SK-N-SH (cell line): ENCODE results near the gene OR5B17. TPM values are rescaled to one million over a fixed set of nuclear protein-coding genes. Genes with fewer than 3 reads are reported as not detected.

Source experiments
- CTCF ChIA-PET: fragments of 300-600, 350-600 bp; formaldehyde crosslinking; extraction: SDS; loops from one replicate; lab custom pipeline; 2021; lab: Yijun Ruan, JAX
- POLR2A ChIA-PET: fragments of 350-600 bp; sonication (Branson Sonifier 250); formaldehyde crosslinking; extraction: SDS; loops from one replicate; lab custom pipeline; 2020; ENCODE audit warnings: antibody characterized with exemption, inconsistent platforms; lab: Yijun Ruan, JAX
- DNase-seq: peaks from one replicate; pipeline ENCODE4 v3.0.0; 2012
- H2AFZ ChIP-seq: fragments of 200-600 bp; sonication (generic); 2 replicates; pipeline ENCODE4 v1.8.1; 2016; ENCODE audit warnings: antibody characterized with exemption, mild to moderate bottlenecking, low read depth
- H3F3A ChIP-seq: fragments of 200-600 bp; sonication (generic); replicated peaks from 2 replicates; pipeline ENCODE3; 2016; ENCODE audit warnings: antibody characterized with exemption, mild to moderate bottlenecking; ENCODE audit not compliant: insufficient read depth
- H3K27ac ChIP-seq, 2 experiments: fragments of 200-500 bp in 1 of 2; fragments of 200-600 bp in 1 of 2; sonication (Bioruptor generic) in 1 of 2; sonication (generic), shearing (Covaris generic) in 1 of 2; 2 replicates each; pipeline versions ENCODE4 v1.5.1 to v1.6.1; 2014 to 2016; ENCODE audit warnings: low read depth in 2 of 2, inconsistent platforms in 1 of 2, low read length in 1 of 2, mild to moderate bottlenecking in 1 of 2, mixed read lengths in 1 of 2
- H3K27me3 ChIP-seq: fragments of 200-600 bp; sonication (generic), shearing (Covaris generic); 2 replicates; pipeline ENCODE4 v1.6.1; 2016; ENCODE audit warnings: mixed run types; ENCODE audit not compliant: insufficient read depth
- H3K36me3 ChIP-seq, 2 experiments: fragments of 200-500 bp in 1 of 2; fragments of 200-600 bp in 1 of 2; sonication (Bioruptor generic) in 1 of 2; sonication (generic) in 1 of 2; replicated peaks in 1 of 2; 2 replicates each; pipeline versions ENCODE3 to v1.5.1; 2014 to 2016; ENCODE audit warnings: low read length in 1 of 2, mild to moderate bottlenecking in 1 of 2; ENCODE audit not compliant: insufficient read depth in 2 of 2, control insufficient read depth in 1 of 2
- H3K4me1 ChIP-seq, 2 experiments: fragments of 200-500 bp in 1 of 2; fragments of 200-600 bp in 1 of 2; sonication (Bioruptor generic) in 1 of 2; sonication (generic), shearing (Covaris generic) in 1 of 2; 2 replicates each; pipeline versions ENCODE4 v1.5.1 to v1.6.1; 2014 to 2016; ENCODE audit warnings: low read depth in 1 of 2, low read length in 1 of 2, mixed run types in 1 of 2; ENCODE audit not compliant: insufficient read depth in 2 of 2, control insufficient read depth in 1 of 2
- H3K4me2 ChIP-seq: fragments of 200-600 bp; sonication (generic), shearing (Covaris generic); 2 replicates; pipeline ENCODE4 v1.6.1; 2017; ENCODE audit warnings: mixed run types
- H3K4me3 ChIP-seq, 2 experiments: fragments of 200-500 bp in 1 of 2; fragments of 200-600 bp in 1 of 2; sonication (Bioruptor generic) in 1 of 2; sonication (generic), shearing (Covaris generic) in 1 of 2; 2 replicates each; pipeline versions ENCODE4 v1.5.1 to v1.8.1; 2014 to 2016; ENCODE audit warnings: low read depth in 2 of 2, inconsistent platforms in 1 of 2, low read length in 1 of 2, mild to moderate bottlenecking in 1 of 2, mixed read lengths in 1 of 2, moderate library complexity in 1 of 2
- H3K79me2 ChIP-seq: fragments of 200-600 bp; sonication (generic); 2 replicates; pipeline ENCODE4 v1.8.1; 2017; ENCODE audit warnings: mild to moderate bottlenecking; ENCODE audit not compliant: insufficient read depth
- H3K9ac ChIP-seq: fragments of 200-600 bp; sonication (generic); 2 replicates; pipeline ENCODE4 v1.6.1; 2017; ENCODE audit warnings: mixed run types
- H3K9me2 ChIP-seq: fragments of 200-600 bp; sonication (generic); 2 replicates; pipeline ENCODE4 v1.6.1; 2017; ENCODE audit warnings: mixed run types
- H3K9me3 ChIP-seq: fragments of 200-600 bp; sonication (generic); 2 replicates; pipeline ENCODE4 v1.6.1; 2017; ENCODE audit warnings: mixed run types, mild to moderate bottlenecking, moderate library complexity
- H4K20me1 ChIP-seq: fragments of 200-600 bp; sonication (generic); 2 replicates; pipeline ENCODE4 v1.6.1; 2017; ENCODE audit warnings: mild to moderate bottlenecking, mixed run types; ENCODE audit not compliant: insufficient read depth
- CHD2 ChIP-seq: fragments of 150-350 bp; IDR thresholded peaks from 2 replicates; pipeline ENCODE4 v1.6.1; 2018; ENCODE audit warnings: low read length; ENCODE audit not compliant: partially characterized antibody
- EP300 ChIP-seq, 2 experiments: IDR thresholded peaks; 2 replicates each; pipeline versions ENCODE4 v1.4.0 to v1.6.1; 2012; ENCODE audit warnings: borderline replicate concordance in 1 of 2, low read depth in 1 of 2, low read length in 1 of 2
- FOSL2 ChIP-seq: IDR thresholded peaks from 2 replicates; pipeline ENCODE4 v1.4.0; 2012; ENCODE audit warnings: low read depth, mild to moderate bottlenecking, moderate library complexity, borderline replicate concordance
- FOXJ3 ChIP-seq: sonication (generic); formaldehyde crosslinking; IDR thresholded peaks from 2 replicates; pipeline ENCODE4 v1.5.1; 2020; ENCODE audit warnings: mild to moderate bottlenecking, missing genetic modification reagents
- GABPA ChIP-seq: IDR thresholded peaks from 2 replicates; pipeline ENCODE4 v1.4.0; 2012; ENCODE audit warnings: low read depth, mild to moderate bottlenecking
- IRF3 ChIP-seq: fragments of 150-350 bp; IDR thresholded peaks from 2 replicates; pipeline ENCODE4 v1.6.1; 2016; ENCODE audit warnings: mild to moderate bottlenecking, low read depth, low read length
- JUND ChIP-seq: IDR thresholded peaks from 2 replicates; pipeline ENCODE4 v1.4.0; 2012
- MXI1 ChIP-seq: IDR thresholded peaks from 2 replicates; pipeline ENCODE4 v1.6.1; 2012; ENCODE audit warnings: mild to moderate bottlenecking, low read depth, low read length, improper control_type of control experiment
- NFIC ChIP-seq: IDR thresholded peaks from 2 replicates; pipeline ENCODE4 v1.4.0; 2012; ENCODE audit warnings: borderline replicate concordance
- PBX3 ChIP-seq: IDR thresholded peaks from 2 replicates; pipeline ENCODE4; 2012
- POLR2AphosphoS5 ChIP-seq: IDR thresholded peaks from 2 replicates; pipeline ENCODE4 v1.6.1; 2012; ENCODE audit warnings: low read depth, low read length
- RAD21 ChIP-seq: IDR thresholded peaks from 2 replicates; pipeline ENCODE4 v1.6.1; 2012; ENCODE audit warnings: mild to moderate bottlenecking, low read length
- TAF1 ChIP-seq: IDR thresholded peaks from 2 replicates; pipeline ENCODE4 v1.6.1; 2012; ENCODE audit warnings: low read depth, mild to moderate bottlenecking, low read length, moderate library complexity, borderline replicate concordance
- TCF12 ChIP-seq: IDR thresholded peaks from 2 replicates; pipeline ENCODE4 v1.4.0; 2012
- TEAD4 ChIP-seq: IDR thresholded peaks from 2 replicates; pipeline ENCODE4 v1.4.0; 2012; ENCODE audit warnings: mild to moderate bottlenecking, borderline replicate concordance; ENCODE audit not compliant: insufficient read depth
- USF1 ChIP-seq: IDR thresholded peaks from 2 replicates; pipeline ENCODE4 v1.4.0; 2012; ENCODE audit warnings: low read depth, borderline replicate concordance
- WGBS: methylation state at CpG from one replicate; pipeline ENCODE4 v1.1.6; 2017; ENCODE audit warnings: low lambda C conversion rate; 5-methylcytosine and 5-hydroxymethylcytosine counted together
- polyA plus RNA-seq, 3 experiments: library from polyadenylated mRNA; depleted of rRNA; stranded (reverse); fragments of >200 nt; gene quantifications; 2 replicates each; pipeline ENCODE4 v1.2.3, GENCODE V29; 2012

Gene OR5B17
- polyA plus RNA-seq, 1 of the 3 experiments (the other 2 are of a cell fraction), result not detected

GRCh38 chr11:58354727-58355126 lies 4.1 kb downstream of the OR5B17 start:
- no peak for TF ChIP-seq IRF3
- no peak for TF ChIP-seq TCF12
- TF ChIP-seq CHD2, result no peak
- TF ChIP-seq MXI1, result no peak
- no peak for TF ChIP-seq GABPA
- TF ChIP-seq TAF1, result no peak
- no peak for TF ChIP-seq NFIC
- TF ChIP-seq USF1, result no peak
- TF ChIP-seq POLR2AphosphoS5, result no peak
- TF ChIP-seq, all 33 proteins: peak for 0
- Histone ChIP-seq H3K4me2 (no peak overlapping the region), H3K27ac (no peak overlapping the region), H3K9ac (no peak overlapping the region), H3K27me3 (no peaks in the 10 kb centered on the region), H3K79me2 (no peaks in the 10 kb centered on the region), H3K36me3 (no peaks in the 10 kb centered on the region), H3K9me3 (no peaks in the 10 kb centered on the region), H4K20me1 (no peaks in the 10 kb centered on the region), H3F3A (no peaks in the 10 kb centered on the region), H3K4me1 (no peaks in the 10 kb centered on the region), H2AFZ (no peak overlapping the region), H3K9me2 (no peaks in the 10 kb centered on the region), H3K4me3 (no peak overlapping the region)
- 13% methylated on average over 3 of the region's 3 CpGs for WGBS
- no peak for DNase-seq
- CTCF ChIA-PET, result no interaction called here
- POLR2A ChIA-PET, result no interaction called here

GRCh38 chr11:58345204-58345603 lies 13.7 kb downstream of the OR5B17 start:
- 6% methylated on average over 2 of the region's 2 CpGs for WGBS
- ChIA-PET CTCF (no interaction called here), POLR2A (no interaction called here)

GRCh38 chr11:58334708-58335107 lies 24.2 kb downstream of the OR5B17 start:
- no peaks in the 10 kb centered on the region for H3K4me1 ChIP-seq
- peak overlapping the region; percentile 32; the same call in 1 of the 2 replicates for H3K4me2 ChIP-seq
- no peaks in the 10 kb centered on the region for H3K9me2 ChIP-seq
- peak overlapping the region in 1 of 2 experiments; percentile 85; a peak in 2 of 4 replicates for H3K27ac ChIP-seq
- H3K4me3 ChIP-seq, result no peak overlapping the region
- DNase-seq, result no peak
- H3K9ac ChIP-seq, result peak overlapping the region; percentile 41; the same call in 1 of the 2 replicates
- H2AFZ ChIP-seq, result peak overlapping the region; percentile 87
- H3K27me3 ChIP-seq, result no peaks in the 10 kb centered on the region
- ChIA-PET CTCF (no interaction called here), POLR2A (no interaction called here)
- H3K36me3 ChIP-seq, result no peaks in the 10 kb centered on the region
- 0 out of 2 replicates have a peak, but pooled peaks cover 5% of the 10 kb centered on the region for H3K9me3 ChIP-seq
- H3F3A ChIP-seq, result peaks cover 14% of the 10 kb centered on the region
- no peaks in the 10 kb centered on the region for H4K20me1 ChIP-seq
- TF ChIP-seq POLR2AphosphoS5 (no peak), JUND (peak; percentile 84), FOSL2 (peak; percentile 75), TAF1 (no peak), TEAD4 (0 out of 2 replicates have a peak, but pooled peaks have one; percentile 11), EP300 (IDR thresholded peaks at IDR 0.05; ENCODE audit: borderline replicate concordance in 1 of 2, low read depth in 1 of 2, low read length in 1 of 2) (peak in 1 of 2 experiments; percentile 25; a peak in 1 of 4 replicates), PBX3 (peak; percentile 45; the same call in 1 of the 2 replicates)
- H3K79me2 ChIP-seq, result no peaks in the 10 kb centered on the region

More at GRCh38 chr11:58345204-58345603, 13.7 kb downstream of the OR5B17 start:
- no peak for DNase-seq
- Histone ChIP-seq H3F3A (no peaks in the 10 kb centered on the region), H3K4me3 (no peak overlapping the region), H3K79me2 (no peaks in the 10 kb centered on the region), H3K36me3 (no peaks in the 10 kb centered on the region), H3K27me3 (no peaks in the 10 kb centered on the region), H3K9me3 (peaks cover 5% of the 10 kb centered on the region; the same call in 1 of the 2 replicates), H3K27ac (no peak overlapping the region), H3K4me2 (no peak overlapping the region), H4K20me1 (no peaks in the 10 kb centered on the region), H3K9ac (no peak overlapping the region), H3K4me1 (no peaks in the 10 kb centered on the region), H2AFZ (no peak overlapping the region), H3K9me2 (no peaks in the 10 kb centered on the region)
- no peak for TF ChIP-seq FOXJ3 (CRISPR knock-in tag)
- TF ChIP-seq RAD21, result no peak
- TF ChIP-seq, all 33 proteins: peak for 0
